HG03159 (cell line): Measurements from ENCODE around the gene HECTD1.
"Not testable (repeated sequence)": the region's sequence is repeated elsewhere in the genome, so short reads cannot be mapped to it uniquely, and the experiment has no call there.

Source experiments
- ATAC-seq: cut with Tn5 transposase; IDR thresholded peaks from one replicate; pipeline ENCODE4 v1.9.1; 2021; ENCODE audit warnings: mild to moderate bottlenecking, moderate library complexity; ENCODE audit not compliant: unreplicated experiment

HECTD1 gene

GRCh38 chr14:31057701-31058364 is 149.8 kb downstream of the HECTD1 start:
- ATAC-seq, result no peak

GRCh38 chr14:31057035-31057434 is 150.6 kb downstream of the HECTD1 start:
- ATAC-seq, result no peak

DNA sequence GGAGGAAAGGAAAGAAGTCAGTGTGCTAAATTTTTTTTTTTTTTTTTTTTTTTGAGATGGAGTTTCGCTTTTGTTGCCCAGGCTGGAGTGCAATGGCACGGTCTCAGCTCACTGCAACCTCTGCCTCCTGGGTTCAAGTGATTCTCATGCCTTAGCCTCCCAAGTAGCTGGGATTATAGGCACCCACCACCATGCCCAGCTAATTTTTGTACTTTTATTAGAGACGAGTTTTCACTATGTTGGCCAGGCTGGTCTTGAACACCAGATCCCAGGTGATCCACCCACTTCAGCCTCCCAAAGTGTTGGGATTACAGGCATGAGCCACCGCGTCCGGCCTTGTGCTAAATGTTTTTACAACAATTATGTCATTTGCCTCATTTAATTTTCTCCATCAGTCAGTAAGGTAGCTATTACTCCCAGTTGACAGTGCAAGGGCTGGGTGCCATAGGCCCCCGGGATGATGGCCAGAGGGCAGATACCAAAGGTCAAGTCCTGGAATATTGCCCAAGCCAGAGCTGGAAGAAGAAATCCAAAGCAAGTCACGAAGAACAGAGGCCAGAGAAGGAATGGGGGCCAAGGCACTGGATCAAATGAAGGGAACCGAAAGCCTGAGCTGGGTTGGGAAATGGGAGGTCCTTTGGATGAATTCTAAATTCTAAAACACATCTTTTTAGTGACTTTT is 154.5 kb downstream of the HECTD1 start:
- not testable (repeated sequence) for ATAC-seq

GRCh38 chr14:31051511-31051910 is 156.1 kb downstream of the HECTD1 start:
- ATAC-seq, result no peak

DNA sequence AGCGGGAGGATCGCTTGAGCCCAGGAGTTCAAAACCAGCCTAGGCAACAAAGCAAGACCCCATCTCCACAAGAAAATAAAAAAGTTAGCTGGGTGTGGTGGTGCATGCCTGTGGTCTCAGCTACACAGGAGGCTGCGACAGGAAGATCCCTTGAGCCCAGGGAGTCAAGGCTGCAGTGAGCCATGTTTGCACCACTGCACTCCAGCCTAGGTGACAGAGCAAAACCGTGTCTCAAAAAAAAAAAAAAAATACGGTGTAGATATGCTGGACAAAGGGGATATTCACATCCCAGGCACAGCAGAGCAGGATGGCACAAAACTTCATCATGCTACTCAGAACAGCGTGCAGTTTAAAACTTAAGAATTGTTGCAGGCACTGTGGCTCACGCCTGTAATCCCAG is 156.6 kb downstream of the HECTD1 start:
- no peak for ATAC-seq
